HG03439 (cell line): ENCODE results near the gene INPP5K.
"Not testable (repeated sequence)": the region's sequence is repeated elsewhere in the genome, so short reads cannot be mapped to it uniquely, and the experiment has no call there.

Source experiments
- ATAC-seq: cut with Tn5 transposase; IDR thresholded peaks from one replicate; pipeline ENCODE4 v1.9.1; 2021; ENCODE audit warnings: mild to moderate bottlenecking, moderate library complexity; ENCODE audit not compliant: unreplicated experiment

The INPP5K gene

GRCh38 chr17:1516388-1517161 is at the start of gene INPP5K:
Gene INPP5K (minus strand): TSS chr17:1516612. CDS start chr17:1516499, 113 bp downstream.
- peak; percentile 91 for ATAC-seq

- ATAC-seq: no peak
Measured at GRCh38 chr17:1565877-1566276, 49.5 kb upstream of the INPP5K start.

- ATAC-seq: no peak
Measured at GRCh38 chr17:1563786-1564613, 47.6 kb upstream of the INPP5K start.

- ATAC-seq: not testable (repeated sequence)
Measured at GRCh38 chr17:1563471-1563785, 47.0 kb upstream of the INPP5K start.

GRCh38 chr17:1562176-1562643 is 45.8 kb upstream of the INPP5K start:
- ATAC-seq: peak; percentile 43

- peak; percentile 7 for ATAC-seq
Measured at GRCh38 chr17:1561420-1562175, 45.2 kb upstream of the INPP5K start.

GRCh38 chr17:1560858-1561355 is 44.5 kb upstream of the INPP5K start:
- ATAC-seq: no peak

- ATAC-seq: no peak
Measured at GRCh38 chr17:1560101-1560857, 43.9 kb upstream of the INPP5K start.

- no peak for ATAC-seq
Measured at GRCh38 chr17:1559047-1560043, 42.9 kb upstream of the INPP5K start.

GRCh38 chr17:1558401-1558800 is 42.0 kb upstream of the INPP5K start:
- ATAC-seq: no peak

GRCh38 chr17:1557355-1558095 is 41.1 kb upstream of the INPP5K start:
- ATAC-seq: no peak

GRCh38 chr17:1555651-1556471 is 39.4 kb upstream of the INPP5K start:
- ATAC-seq: no peak

GRCh38 chr17:1554751-1555540 is 38.5 kb upstream of the INPP5K start:
- ATAC-seq: no peak

- no peak for ATAC-seq
Measured at GRCh38 chr17:1553354-1554266, 37.2 kb upstream of the INPP5K start.

GRCh38 chr17:1552932-1553331 is 36.5 kb upstream of the INPP5K start:
- ATAC-seq: no peak

GRCh38 chr17:1551741-1552140 is 35.3 kb upstream of the INPP5K start:
- no peak for ATAC-seq
